Keratinocyte (primary cell): ENCODE measurements around the gene CUL1.

Source experiments
- EZH2 ChIP-seq: IDR thresholded peaks from one replicate; pipeline ENCODE4 v1.6.1; 2012; ENCODE audit warnings: inconsistent platforms, mild to moderate bottlenecking, low read length, moderate library complexity
- TF ChIP-seq, protein P1 (sequence below), 3 experiments: IDR thresholded peaks in 1 of 3; conservative IDR thresholded peaks in 1 of 3; optimal IDR thresholded peaks in 1 of 3; 2 replicates in 2 of 3; 3 replicates in 1 of 3; pipeline versions ENCODE3 to v1.5.1; 2011; ENCODE audit warnings: low read length in 3 of 3, mild to moderate bottlenecking in 3 of 3, moderate library complexity in 2 of 3, control low read depth in 1 of 3, inconsistent platforms in 1 of 3; ENCODE audit not compliant: insufficient read depth in 2 of 3; ENCODE audit errors: extremely low read depth in 1 of 3

DNA sequence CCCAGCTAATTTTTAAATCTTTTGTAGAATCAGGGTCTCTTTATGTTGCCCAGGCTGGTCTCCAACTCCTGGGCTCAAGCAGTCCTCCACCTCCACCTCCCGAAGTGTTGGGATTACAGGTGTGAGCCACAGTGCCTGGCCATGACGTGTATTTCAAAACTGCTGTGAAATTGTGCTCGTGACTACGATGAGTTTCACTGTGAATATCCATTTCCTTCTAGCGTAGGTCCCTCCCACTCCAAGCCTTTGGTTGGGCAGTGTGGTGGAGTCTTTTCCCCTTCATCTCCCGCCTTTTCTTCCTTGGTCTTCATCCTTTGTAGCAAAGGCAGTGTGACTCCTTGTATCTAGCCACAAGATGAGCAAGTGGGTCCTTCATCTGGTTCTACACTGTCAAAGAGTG, 56.2 kb downstream of the CUL1 start:
- TF ChIP-seq, protein P1, sequence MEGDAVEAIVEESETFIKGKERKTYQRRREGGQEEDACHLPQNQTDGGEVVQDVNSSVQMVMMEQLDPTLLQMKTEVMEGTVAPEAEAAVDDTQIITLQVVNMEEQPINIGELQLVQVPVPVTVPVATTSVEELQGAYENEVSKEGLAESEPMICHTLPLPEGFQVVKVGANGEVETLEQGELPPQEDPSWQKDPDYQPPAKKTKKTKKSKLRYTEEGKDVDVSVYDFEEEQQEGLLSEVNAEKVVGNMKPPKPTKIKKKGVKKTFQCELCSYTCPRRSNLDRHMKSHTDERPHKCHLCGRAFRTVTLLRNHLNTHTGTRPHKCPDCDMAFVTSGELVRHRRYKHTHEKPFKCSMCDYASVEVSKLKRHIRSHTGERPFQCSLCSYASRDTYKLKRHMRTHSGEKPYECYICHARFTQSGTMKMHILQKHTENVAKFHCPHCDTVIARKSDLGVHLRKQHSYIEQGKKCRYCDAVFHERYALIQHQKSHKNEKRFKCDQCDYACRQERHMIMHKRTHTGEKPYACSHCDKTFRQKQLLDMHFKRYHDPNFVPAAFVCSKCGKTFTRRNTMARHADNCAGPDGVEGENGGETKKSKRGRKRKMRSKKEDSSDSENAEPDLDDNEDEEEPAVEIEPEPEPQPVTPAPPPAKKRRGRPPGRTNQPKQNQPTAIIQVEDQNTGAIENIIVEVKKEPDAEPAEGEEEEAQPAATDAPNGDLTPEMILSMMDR (optimal IDR thresholded peaks at IDR 0.05 in 1 of 3, IDR thresholded peaks at IDR 0.05 in 1 of 3, conservative IDR thresholded peaks at IDR 0.05 in 1 of 3; ENCODE audit: extremely low read depth in 1 of 3, insufficient read depth in 2 of 3, low read length in 3 of 3): no peak
- TF ChIP-seq EZH2: no peak
